ENCODE measurements around the gene OOSP4A. TPM values are rescaled to one million over a fixed set of nuclear protein-coding genes. Genes with fewer than 3 reads are reported as not detected.

OOSP4A gene
- total RNA-seq, 5 donors from 2014 or later (not counting 1 experiment from before 2014, with no cell fraction given) = not detected

DNA sequence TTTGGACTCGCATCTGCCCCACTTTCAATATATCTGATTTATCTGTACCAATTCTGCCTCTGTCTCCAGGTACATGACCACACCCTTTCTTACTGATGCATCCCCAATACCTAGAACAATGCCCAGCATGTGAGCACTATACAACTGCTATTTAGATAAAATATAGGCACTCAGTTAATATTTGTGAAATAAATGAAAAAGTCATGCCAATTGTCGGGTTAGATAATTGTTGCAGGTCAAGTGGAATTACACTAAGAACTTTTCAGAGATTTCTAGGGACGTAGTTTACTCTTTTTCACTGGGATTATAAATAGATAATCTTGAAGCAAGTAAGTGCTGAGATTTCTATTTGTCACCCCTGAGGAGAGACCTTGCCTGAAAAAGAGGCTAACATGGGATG, 20.5 kb downstream of the OOSP4A start:
- Histone ChIP-seq H3K36me3 (ENCODE audit: control insufficient read depth in 2 of 2, extremely low read depth in 1 of 2, insufficient read depth in 1 of 2, low read length in 1 of 2) (no peaks in the 10 kb centered on the region), H3K4me3 (ENCODE audit: control insufficient read depth in 1 of 2, extremely low read depth in 1 of 2, low read length in 1 of 2) (no peak overlapping the region), H3K27me3 (replicated peaks in 1 of 2; ENCODE audit: control insufficient read depth in 2 of 2, extremely low read depth in 1 of 2, insufficient read depth in 2 of 2, low read length in 1 of 2) (no peaks in the 10 kb centered on the region), H3K27ac (ENCODE audit: low read length) (no peak overlapping the region), H3K9me3 (no peaks in the 10 kb centered on the region), H3K4me1 (ENCODE audit: control insufficient read depth in 1 of 2, extremely low read depth in 1 of 2, insufficient read depth in 2 of 2, low read length in 2 of 2) (no peaks in the 10 kb centered on the region)
- WGBS (ENCODE audit: insufficient coverage) = no CpG with 5 or more reads among the region's 3 CpGs
- peaks cover 3 to 21% of the 10 kb centered on the region in 2 donors for H3K27me3 Mint-ChIP-seq
- peaks cover 5 to 13% (median 7%) of the 10 kb centered on the region in 3 donors for H3K9me3 Mint-ChIP-seq
- no peak overlapping the region for H3K4me3 Mint-ChIP-seq
- ChIA-PET CTCF (interaction anchor here in 1 of 2 donors (1.1 kb wide), 1 partner anchor 13 kb away, joined by 3 read pairs; no protein-coding TSS in a partner anchor), POLR2A (no interaction called here)
- H3K36me3 Mint-ChIP-seq = no peaks in the 10 kb centered on the region
- H3K27ac Mint-ChIP-seq = no peak overlapping the region
- ATAC-seq (replicated peaks in 1 of 4) = no peak
- H3K4me1 Mint-ChIP-seq = no peaks in the 10 kb centered on the region
- no peak for DNase-seq

DNA sequence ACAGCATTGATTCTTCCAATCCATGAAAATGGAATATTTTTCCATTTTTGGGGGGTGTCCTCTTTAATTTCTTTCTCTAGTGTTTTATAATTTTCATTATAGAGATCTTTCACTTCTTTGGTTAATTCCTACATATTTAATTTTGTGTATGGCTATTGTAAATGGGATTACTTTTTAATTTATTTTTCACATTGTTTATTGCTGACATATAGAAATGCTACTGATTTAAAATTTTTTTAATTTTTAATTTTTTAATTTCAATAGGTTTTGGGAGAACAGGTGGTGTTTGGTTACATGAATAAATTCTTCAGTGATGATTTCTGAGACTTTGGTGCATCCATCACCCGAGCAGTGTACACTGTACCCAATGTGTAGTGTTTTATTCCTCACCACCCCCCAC, 26.6 kb downstream of the OOSP4A start:
- WGBS (ENCODE audit: insufficient coverage) = no CpG with 5 or more reads among the region's 1 CpG
- Histone ChIP-seq H3K27me3 (replicated peaks in 1 of 2; ENCODE audit: control insufficient read depth in 2 of 2, extremely low read depth in 1 of 2, insufficient read depth in 2 of 2, low read length in 1 of 2) (no peaks in the 10 kb centered on the region), H3K36me3 (ENCODE audit: control insufficient read depth in 2 of 2, extremely low read depth in 1 of 2, insufficient read depth in 1 of 2, low read length in 1 of 2) (no peaks in the 10 kb centered on the region), H3K27ac (ENCODE audit: low read length) (no peak overlapping the region), H3K4me3 (ENCODE audit: control insufficient read depth in 1 of 2, extremely low read depth in 1 of 2, low read length in 1 of 2) (no peak overlapping the region), H3K9me3 (no peaks in the 10 kb centered on the region), H3K4me1 (ENCODE audit: control insufficient read depth in 1 of 2, extremely low read depth in 1 of 2, insufficient read depth in 2 of 2, low read length in 2 of 2) (no peaks in the 10 kb centered on the region)
- Mint-ChIP-seq H3K4me1 (no peaks in the 10 kb centered on the region), H3K4me3 (no peak overlapping the region), H3K9me3 (peaks cover 14 to 28% (median 27%) of the 10 kb centered on the region in 3 donors), H3K27ac (no peak overlapping the region), H3K36me3 (no peaks in the 10 kb centered on the region), H3K27me3 (peaks cover 3 to 29% of the 10 kb centered on the region in 2 donors)
- ATAC-seq (replicated peaks in 1 of 4) (no peak), DNase-seq (no peak)
- ChIA-PET POLR2A (no interaction called here), CTCF (no interaction called here)

DNA sequence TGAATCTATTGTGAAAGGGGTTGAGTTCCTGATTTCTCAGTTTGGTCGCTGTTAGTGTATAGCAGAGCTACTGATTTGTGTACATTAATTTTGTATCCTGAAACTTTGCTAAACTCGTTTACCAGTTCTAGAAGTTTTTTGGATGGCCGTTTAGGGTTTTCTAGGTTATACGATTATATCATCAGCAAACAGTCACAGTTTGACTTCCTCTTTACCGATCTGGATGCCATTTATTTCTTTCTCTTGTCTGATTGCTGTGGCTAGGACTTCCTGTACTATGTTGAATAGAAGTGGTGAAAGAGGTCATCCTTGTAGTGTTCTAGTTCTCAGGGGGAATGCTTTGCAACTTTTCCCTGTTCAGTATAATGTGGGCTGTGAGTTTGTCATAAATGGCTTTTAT, 28.6 kb downstream of the OOSP4A start:
- no peaks in the 10 kb centered on the region for H3K27me3 ChIP-seq (replicated peaks in 1 of 2; ENCODE audit: control insufficient read depth in 2 of 2, extremely low read depth in 1 of 2, insufficient read depth in 2 of 2, low read length in 1 of 2)
- no peak for DNase-seq
- peaks cover 14 to 28% (median 27%) of the 10 kb centered on the region in 3 donors for H3K9me3 Mint-ChIP-seq
- H3K27me3 Mint-ChIP-seq = peaks cover 3 to 29% of the 10 kb centered on the region in 2 donors
- H3K9me3 ChIP-seq = no peaks in the 10 kb centered on the region
- no peak overlapping the region for H3K27ac ChIP-seq (ENCODE audit: low read length)
- H3K4me3 ChIP-seq (ENCODE audit: control insufficient read depth in 1 of 2, extremely low read depth in 1 of 2, low read length in 1 of 2) = no peak overlapping the region
- WGBS (ENCODE audit: insufficient coverage) = 40% methylated on average over 1 of the region's 5 CpGs
- no peaks in the 10 kb centered on the region for H3K36me3 Mint-ChIP-seq
- H3K4me1 ChIP-seq (ENCODE audit: control insufficient read depth in 1 of 2, extremely low read depth in 1 of 2, insufficient read depth in 2 of 2, low read length in 2 of 2) = no peaks in the 10 kb centered on the region
- POLR2A ChIA-PET = no interaction called here
- H3K4me1 Mint-ChIP-seq = no peaks in the 10 kb centered on the region
- no peaks in the 10 kb centered on the region for H3K36me3 ChIP-seq (ENCODE audit: control insufficient read depth in 2 of 2, extremely low read depth in 1 of 2, insufficient read depth in 1 of 2, low read length in 1 of 2)
- H3K4me3 Mint-ChIP-seq = no peak overlapping the region
- CTCF ChIA-PET = no interaction called here
- no peak overlapping the region for H3K27ac Mint-ChIP-seq
- ATAC-seq (replicated peaks in 1 of 4) = no peak

DNA sequence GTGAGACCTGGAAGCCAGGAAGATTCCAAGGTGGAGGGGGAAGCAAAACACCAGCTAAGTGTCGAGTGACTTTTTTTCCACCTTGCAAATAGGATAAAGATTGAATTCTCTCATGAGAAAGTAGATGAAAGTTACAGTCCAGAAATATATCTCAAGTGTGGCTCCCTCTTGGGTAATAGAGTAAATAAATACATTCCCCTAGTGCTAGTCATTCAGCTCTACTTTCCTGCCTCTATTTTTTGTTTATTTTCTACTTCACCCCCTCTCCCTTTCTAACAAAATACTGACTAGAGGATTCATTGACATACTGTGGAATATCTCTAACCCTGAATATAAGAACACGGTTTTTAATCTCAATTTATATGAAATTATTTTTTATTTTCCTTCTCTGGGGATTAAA, 34.0 kb downstream of the OOSP4A start:
- H3K4me3 ChIP-seq (ENCODE audit: control insufficient read depth in 1 of 2, extremely low read depth in 1 of 2, low read length in 1 of 2) = no peak overlapping the region
- H3K27me3 Mint-ChIP-seq = peaks cover 4 to 27% of the 10 kb centered on the region in 2 donors
- CTCF ChIA-PET = interaction anchor here in 1 of 2 donors (1.4 kb wide), 1 partner anchor 14 kb away, joined by 3 read pairs; no protein-coding TSS in a partner anchor
- H3K27ac Mint-ChIP-seq = no peak overlapping the region
- ATAC-seq (replicated peaks in 1 of 4) (no peak), DNase-seq (no peak)
- POLR2A ChIA-PET = no interaction called here
- H3K36me3 ChIP-seq (ENCODE audit: control insufficient read depth in 2 of 2, extremely low read depth in 1 of 2, insufficient read depth in 1 of 2, low read length in 1 of 2) = no peaks in the 10 kb centered on the region
- no peak overlapping the region for H3K4me3 Mint-ChIP-seq
- no peaks in the 10 kb centered on the region for H3K9me3 ChIP-seq
- no peaks in the 10 kb centered on the region for H3K36me3 Mint-ChIP-seq
- no peaks in the 10 kb centered on the region for H3K27me3 ChIP-seq (replicated peaks in 1 of 2; ENCODE audit: control insufficient read depth in 2 of 2, extremely low read depth in 1 of 2, insufficient read depth in 2 of 2, low read length in 1 of 2)
- H3K4me1 ChIP-seq (ENCODE audit: control insufficient read depth in 1 of 2, extremely low read depth in 1 of 2, insufficient read depth in 2 of 2, low read length in 2 of 2) = no peaks in the 10 kb centered on the region
- no peak overlapping the region for H3K27ac ChIP-seq (ENCODE audit: low read length)
- peaks cover 0 to 4% (median 0%) of the 10 kb centered on the region in 3 donors for H3K9me3 Mint-ChIP-seq
- WGBS (ENCODE audit: insufficient coverage) = no CpG with 5 or more reads among the region's 2 CpGs
- H3K4me1 Mint-ChIP-seq = no peaks in the 10 kb centered on the region

DNA sequence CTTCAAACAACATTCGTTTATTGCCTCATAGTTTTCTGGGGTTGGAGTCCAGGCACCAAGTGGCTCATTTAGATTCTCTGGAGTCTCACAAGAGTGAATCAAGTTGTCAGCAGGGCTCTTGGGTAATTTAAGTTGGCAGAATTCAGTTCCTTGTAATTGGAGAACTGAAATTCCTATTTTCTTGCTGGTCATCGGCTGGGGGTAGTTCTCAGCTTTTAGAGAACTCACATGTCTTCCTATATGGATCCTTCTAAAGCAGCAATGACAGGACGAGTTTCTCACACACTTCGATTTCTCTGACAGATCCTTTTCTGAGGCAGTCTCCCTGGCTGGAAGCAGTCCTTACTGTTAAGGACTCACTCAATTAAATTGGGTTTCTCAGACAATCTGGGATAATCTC, 35.9 kb downstream of the OOSP4A start:
- Mint-ChIP-seq H3K9me3 (no peaks in the 10 kb centered on the region), H3K4me1 (no peaks in the 10 kb centered on the region), H3K4me3 (no peak overlapping the region), H3K36me3 (no peaks in the 10 kb centered on the region), H3K27ac (no peak overlapping the region), H3K27me3 (peaks cover 5 to 22% of the 10 kb centered on the region in 2 donors)
- H3K4me3 ChIP-seq (ENCODE audit: control insufficient read depth in 1 of 2, extremely low read depth in 1 of 2, low read length in 1 of 2) = no peak overlapping the region
- no peaks in the 10 kb centered on the region for H3K4me1 ChIP-seq (ENCODE audit: control insufficient read depth in 1 of 2, extremely low read depth in 1 of 2, insufficient read depth in 2 of 2, low read length in 2 of 2)
- WGBS (ENCODE audit: insufficient coverage) = 69% methylated on average over 3 of the region's 4 CpGs
- ATAC-seq (replicated peaks in 1 of 4) (no peak), DNase-seq (no peak)
- H3K9me3 ChIP-seq = no peaks in the 10 kb centered on the region
- H3K27me3 ChIP-seq (replicated peaks in 1 of 2; ENCODE audit: control insufficient read depth in 2 of 2, extremely low read depth in 1 of 2, insufficient read depth in 2 of 2, low read length in 1 of 2) = peaks cover 0 to 2% of the 10 kb centered on the region in 2 experiments
- ChIA-PET POLR2A (no interaction called here), CTCF (no interaction called here)
- H3K27ac ChIP-seq (ENCODE audit: low read length) = no peak overlapping the region
- H3K36me3 ChIP-seq (ENCODE audit: control insufficient read depth in 2 of 2, extremely low read depth in 1 of 2, insufficient read depth in 1 of 2, low read length in 1 of 2) = no peaks in the 10 kb centered on the region

DNA sequence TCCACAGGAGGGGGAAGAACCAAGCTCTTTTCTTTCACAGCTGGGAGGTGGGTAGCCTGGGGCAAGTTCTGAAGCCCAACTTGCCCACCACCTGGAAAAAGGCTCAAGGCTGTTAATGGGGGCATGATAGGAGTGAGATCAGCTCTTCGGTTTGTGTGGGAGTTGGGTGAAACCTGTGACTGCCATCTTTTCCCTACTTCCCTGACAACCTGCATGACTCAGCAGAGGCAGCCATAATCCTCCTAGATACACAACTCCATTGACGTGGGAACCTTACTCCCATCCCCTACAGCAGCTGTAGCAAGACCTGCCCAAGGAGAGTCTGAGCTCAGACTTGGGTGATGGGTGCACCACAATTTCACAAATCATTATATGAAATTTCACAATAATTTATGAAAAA, 39.9 kb downstream of the OOSP4A start:
- ChIA-PET POLR2A (no interaction called here), CTCF (no interaction called here)
- no peak overlapping the region for H3K4me3 Mint-ChIP-seq
- no peaks in the 10 kb centered on the region for H3K4me1 Mint-ChIP-seq
- peaks cover 9 to 29% of the 10 kb centered on the region in 2 donors for H3K27me3 Mint-ChIP-seq
- no peaks in the 10 kb centered on the region for H3K9me3 Mint-ChIP-seq
- Histone ChIP-seq H3K36me3 (ENCODE audit: control insufficient read depth in 2 of 2, extremely low read depth in 1 of 2, insufficient read depth in 1 of 2, low read length in 1 of 2) (no peaks in the 10 kb centered on the region), H3K4me3 (ENCODE audit: control insufficient read depth in 1 of 2, extremely low read depth in 1 of 2, low read length in 1 of 2) (no peak overlapping the region), H3K27ac (ENCODE audit: low read length) (no peak overlapping the region), H3K9me3 (no peaks in the 10 kb centered on the region), H3K4me1 (ENCODE audit: control insufficient read depth in 1 of 2, extremely low read depth in 1 of 2, insufficient read depth in 2 of 2, low read length in 2 of 2) (no peaks in the 10 kb centered on the region), H3K27me3 (replicated peaks in 1 of 2; ENCODE audit: control insufficient read depth in 2 of 2, extremely low read depth in 1 of 2, insufficient read depth in 2 of 2, low read length in 1 of 2) (peaks cover 0 to 2% of the 10 kb centered on the region in 2 experiments)
- no CpG with 5 or more reads among the region's 2 CpGs for WGBS (ENCODE audit: insufficient coverage)
- H3K27ac Mint-ChIP-seq = no peak overlapping the region
- DNase-seq (no peak), ATAC-seq (replicated peaks in 1 of 4) (no peak)
- no peaks in the 10 kb centered on the region for H3K36me3 Mint-ChIP-seq

DNA sequence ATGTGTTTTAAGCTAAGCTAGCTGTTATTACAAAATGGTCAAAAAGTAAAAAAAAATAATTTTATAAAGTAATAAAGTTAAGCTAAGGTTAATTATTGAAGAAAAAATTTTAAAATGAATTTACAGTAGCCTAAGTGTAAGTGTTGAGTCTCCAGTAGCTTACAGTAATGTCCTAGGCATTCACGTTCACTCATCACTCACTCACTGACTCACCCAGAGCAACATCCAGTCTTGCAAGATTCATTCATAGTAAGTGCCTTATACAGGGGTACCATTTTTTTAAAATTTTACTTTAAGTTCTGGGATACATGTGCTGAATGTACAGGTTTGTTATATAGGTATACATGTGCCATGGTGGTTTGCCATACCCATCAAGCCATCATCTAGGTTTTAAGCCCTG, 41.5 kb downstream of the OOSP4A start:
- no peaks in the 10 kb centered on the region for H3K36me3 ChIP-seq (ENCODE audit: control insufficient read depth in 2 of 2, extremely low read depth in 1 of 2, insufficient read depth in 1 of 2, low read length in 1 of 2)
- Mint-ChIP-seq H3K9me3 (no peaks in the 10 kb centered on the region), H3K4me1 (no peaks in the 10 kb centered on the region), H3K27me3 (peaks cover 11 to 28% of the 10 kb centered on the region in 2 donors), H3K36me3 (no peaks in the 10 kb centered on the region), H3K27ac (no peak overlapping the region), H3K4me3 (no peak overlapping the region)
- H3K27ac ChIP-seq (ENCODE audit: low read length) = no peak overlapping the region
- no CpG with 5 or more reads among the region's 1 CpG for WGBS (ENCODE audit: insufficient coverage)
- no peak overlapping the region for H3K4me3 ChIP-seq (ENCODE audit: control insufficient read depth in 1 of 2, extremely low read depth in 1 of 2, low read length in 1 of 2)
- no peaks in the 10 kb centered on the region for H3K4me1 ChIP-seq (ENCODE audit: control insufficient read depth in 1 of 2, extremely low read depth in 1 of 2, insufficient read depth in 2 of 2, low read length in 2 of 2)
- ATAC-seq (replicated peaks in 1 of 4) (no peak), DNase-seq (no peak)
- ChIA-PET CTCF (no interaction called here), POLR2A (no interaction called here)
- peaks cover 0 to 2% of the 10 kb centered on the region in 2 experiments for H3K27me3 ChIP-seq (replicated peaks in 1 of 2; ENCODE audit: control insufficient read depth in 2 of 2, extremely low read depth in 1 of 2, insufficient read depth in 2 of 2, low read length in 1 of 2)
- H3K9me3 ChIP-seq = no peaks in the 10 kb centered on the region
